Esophagus squamous epithelium (tissue), 4 donors: ENCODE measurements around the gene UBE2O.

ENCODE experiments used
- POLR2A ChIP-seq, 4 donors: fragments of 450-650 bp; IDR thresholded peaks; one replicate each; pipeline ENCODE4 v1.6.1; 2017; ENCODE audit warnings: antibody characterized with exemption in 4 of 4, mild to moderate bottlenecking in 4 of 4, moderate library complexity in 3 of 4
- TF ChIP-seq, protein P1 (sequence below), 6 experiments: fragments of 450-650 bp in 4 of 6; fragments of 200-600 bp in 2 of 6; sonication (generic) in 2 of 6; IDR thresholded peaks; one replicate each; pipeline ENCODE4 v1.5.1; 2016 to 2019; ENCODE audit warnings: antibody characterized with exemption in 6 of 6, mild to moderate bottlenecking in 4 of 6, moderate library complexity in 4 of 6

DNA sequence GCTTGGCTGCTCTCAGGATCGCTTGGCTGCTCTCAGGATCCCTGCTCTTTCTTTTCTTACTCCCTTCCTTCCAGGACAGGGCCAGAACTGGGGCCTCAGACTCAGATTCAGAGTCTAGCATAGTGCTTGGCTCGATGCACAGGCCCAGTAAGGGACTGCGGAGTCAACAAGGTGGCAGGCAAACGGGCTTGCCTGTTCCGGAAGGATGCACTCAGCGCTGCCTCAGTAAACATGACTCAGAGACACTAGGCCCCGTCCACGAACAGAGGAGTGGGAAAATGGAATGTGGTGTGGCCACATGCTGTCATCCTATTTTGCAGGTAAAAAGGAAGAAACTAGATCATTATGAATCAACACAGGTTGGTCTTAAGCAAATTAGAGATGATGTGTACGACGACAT lies 58.8 kb downstream of the UBE2O start:
- TF ChIP-seq, protein P1, sequence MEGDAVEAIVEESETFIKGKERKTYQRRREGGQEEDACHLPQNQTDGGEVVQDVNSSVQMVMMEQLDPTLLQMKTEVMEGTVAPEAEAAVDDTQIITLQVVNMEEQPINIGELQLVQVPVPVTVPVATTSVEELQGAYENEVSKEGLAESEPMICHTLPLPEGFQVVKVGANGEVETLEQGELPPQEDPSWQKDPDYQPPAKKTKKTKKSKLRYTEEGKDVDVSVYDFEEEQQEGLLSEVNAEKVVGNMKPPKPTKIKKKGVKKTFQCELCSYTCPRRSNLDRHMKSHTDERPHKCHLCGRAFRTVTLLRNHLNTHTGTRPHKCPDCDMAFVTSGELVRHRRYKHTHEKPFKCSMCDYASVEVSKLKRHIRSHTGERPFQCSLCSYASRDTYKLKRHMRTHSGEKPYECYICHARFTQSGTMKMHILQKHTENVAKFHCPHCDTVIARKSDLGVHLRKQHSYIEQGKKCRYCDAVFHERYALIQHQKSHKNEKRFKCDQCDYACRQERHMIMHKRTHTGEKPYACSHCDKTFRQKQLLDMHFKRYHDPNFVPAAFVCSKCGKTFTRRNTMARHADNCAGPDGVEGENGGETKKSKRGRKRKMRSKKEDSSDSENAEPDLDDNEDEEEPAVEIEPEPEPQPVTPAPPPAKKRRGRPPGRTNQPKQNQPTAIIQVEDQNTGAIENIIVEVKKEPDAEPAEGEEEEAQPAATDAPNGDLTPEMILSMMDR (IDR thresholded peaks at IDR 0.05) = no peak
- no peak for TF ChIP-seq POLR2A (IDR thresholded peaks at IDR 0.05)
